GM23338 (cell line): ENCODE data around the gene CIAO3. TPM values are rescaled to one million over a fixed set of nuclear protein-coding genes. Genes with fewer than 3 reads are reported as not detected.

ENCODE experiments used
- ATAC-seq: fragments of 200-7000 bp; cut with Tn5 transposase; 3 replicates; pipeline ENCODE4 v1.9.1; 2020
- DNase-seq: peaks from one replicate; pipeline ENCODE4 v3.0.0-alpha.2; 2015; ENCODE audit warnings: low spot score
- H2AFZ ChIP-seq: fragments of 200-600 bp; sonication (generic); 2 replicates; pipeline ENCODE4 v1.8.0; 2016; ENCODE audit warnings: antibody characterized with exemption, mild to moderate bottlenecking, moderate library complexity
- H3F3A ChIP-seq: fragments of 200-600 bp; sonication (generic); replicated peaks from 2 replicates; pipeline ENCODE4 v1.8.0; 2017; ENCODE audit warnings: antibody characterized with exemption, mixed run types, low read depth
- H3K27ac ChIP-seq: fragments of 200-600 bp; sonication (generic); 2 replicates; pipeline ENCODE4 v1.6.1; 2016; ENCODE audit warnings: low read depth
- H3K27me3 ChIP-seq: fragments of 200-600 bp; sonication (generic); 2 replicates; pipeline ENCODE4 v1.8.0; 2016; ENCODE audit warnings: mild to moderate bottlenecking, mixed run types, moderate library complexity; ENCODE audit not compliant: insufficient read depth
- H3K36me3 ChIP-seq: fragments of 200-600 bp; sonication (generic); 2 replicates; pipeline ENCODE4 v1.8.0; 2016; ENCODE audit warnings: mild to moderate bottlenecking; ENCODE audit not compliant: insufficient read depth
- H3K4me1 ChIP-seq: fragments of 200-600 bp; sonication (generic); 2 replicates; pipeline ENCODE4 v1.8.0; 2016; ENCODE audit warnings: mild to moderate bottlenecking, moderate library complexity; ENCODE audit not compliant: insufficient read depth
- H3K4me2 ChIP-seq: fragments of 200-600 bp; sonication (generic); 2 replicates; pipeline ENCODE4 v1.7.1; 2017; ENCODE audit warnings: mixed run types
- H3K4me3 ChIP-seq: fragments of 200-600 bp; sonication (generic); 2 replicates; pipeline ENCODE4 v1.6.1; 2016; ENCODE audit warnings: mixed run types
- H3K79me2 ChIP-seq: fragments of 200-600 bp; sonication (generic); replicated peaks from 2 replicates; pipeline ENCODE4 v1.8.0; 2017; ENCODE audit warnings: mild to moderate bottlenecking; ENCODE audit not compliant: insufficient read depth
- H3K9me2 ChIP-seq: fragments of 200-600 bp; sonication (generic); 2 replicates; pipeline ENCODE4 v1.8.0; 2017; ENCODE audit not compliant: insufficient read depth
- H4K20me1 ChIP-seq: fragments of 200-600 bp; sonication (generic); replicated peaks from 2 replicates; pipeline ENCODE4 v1.8.0; 2017; ENCODE audit warnings: mild to moderate bottlenecking; ENCODE audit not compliant: insufficient read depth
- H3K27ac Mint-ChIP-seq: 2 replicates; pipeline ENCODE4 v1.8.0; 2020; ENCODE audit warnings: inconsistent platforms, mild to moderate bottlenecking, moderate library complexity, mixed read lengths
- H3K27me3 Mint-ChIP-seq: 3 replicates; pipeline ENCODE4 v1.8.0; 2022; ENCODE audit warnings: low read depth, mild to moderate bottlenecking, moderate library complexity, mixed read lengths, inconsistent platforms; ENCODE audit not compliant: insufficient read depth, poor library complexity
- H3K36me3 Mint-ChIP-seq: 3 replicates; pipeline ENCODE4 v1.8.0; 2021; ENCODE audit warnings: low read depth, mild to moderate bottlenecking, inconsistent platforms, moderate library complexity, mixed read lengths
- H3K4me1 Mint-ChIP-seq: 3 replicates; pipeline ENCODE4 v1.8.0; 2020; ENCODE audit warnings: mild to moderate bottlenecking, inconsistent platforms, mixed read lengths
- H3K4me3 Mint-ChIP-seq: 3 replicates; pipeline ENCODE4 v1.8.0; 2021; ENCODE audit warnings: moderate library complexity, mild to moderate bottlenecking, inconsistent platforms, mixed read lengths
- H3K9me3 Mint-ChIP-seq: 3 replicates; pipeline ENCODE4 v1.8.0; 2020; ENCODE audit warnings: moderate library complexity, mild to moderate bottlenecking, inconsistent platforms, mixed read lengths
- CREB1 ChIP-seq: fragments of 250-450 bp; sonication (Bioruptor Pico); IDR thresholded peaks from 2 replicates; pipeline ENCODE4 v1.5.0; 2020; ENCODE audit warnings: low read depth, mild to moderate bottlenecking, moderate library complexity
- EZH2 ChIP-seq: fragments of 200-600 bp; sonication (generic); IDR thresholded peaks from one replicate; pipeline ENCODE4 v1.8.0; 2017; ENCODE audit warnings: antibody characterized with exemption, mild to moderate bottlenecking, low read depth; ENCODE audit not compliant: unreplicated experiment
- JUNB ChIP-seq: IDR thresholded peaks from one replicate; pipeline ENCODE4 v1.6.1; 2016; ENCODE audit warnings: antibody characterized with exemption; ENCODE audit not compliant: unreplicated experiment
- POLR2AphosphoS5 ChIP-seq: IDR thresholded peaks from 2 replicates; pipeline ENCODE4 v1.6.1; 2016; ENCODE audit warnings: antibody characterized with exemption, low read depth
- REST ChIP-seq: IDR thresholded peaks from one replicate; pipeline ENCODE4 v1.6.1; 2018; ENCODE audit warnings: antibody characterized with exemption; ENCODE audit not compliant: unreplicated experiment
- STAT1 ChIP-seq: IDR thresholded peaks from one replicate; pipeline ENCODE4 v1.6.1; 2016; ENCODE audit warnings: antibody characterized with exemption; ENCODE audit not compliant: unreplicated experiment
- ZNF114 ChIP-seq: fragments of 250-450 bp; sonication (Bioruptor Pico); IDR thresholded peaks from 2 replicates; pipeline ENCODE4 v1.5.0; 2020; ENCODE audit warnings: mild to moderate bottlenecking, moderate library complexity
- ZNF462 ChIP-seq: fragments of 250-450 bp; sonication (Bioruptor Pico); IDR thresholded peaks from 2 replicates; pipeline ENCODE4 v1.5.0; 2020; ENCODE audit warnings: mild to moderate bottlenecking, moderate library complexity
- polyA plus RNA-seq: library from polyadenylated mRNA; unstranded; fragments of >200 nt; fragmentation: Nextera tagmentation; extraction: Ambion mirVana; gene quantifications from 2 replicates; pipeline ENCODE4 v1.2.1, GENCODE V29; 2016
- total RNA-seq: library from RNA; depleted of rRNA; stranded (reverse); fragments of >200 nt; shearing (Covaris generic); gene quantifications from 2 replicates; pipeline ENCODE4 v1.2.3, GENCODE V29; 2014

The CIAO3 gene
- total and polyA plus RNA-seq, 2 experiments from 2014 or later, result 13.0 to 42.3 TPM

GRCh38 chr16:700684-701584, 39.9 kb downstream of the CIAO3 start:
- Histone ChIP-seq H3K79me2 (no peaks in the 10 kb centered on the region), H3K36me3 (no peaks in the 10 kb centered on the region), H3K4me3 (peak overlapping the region; percentile 46), H3K4me1 (no peaks in the 10 kb centered on the region; the same call in 1 of the 2 replicates), H3K9me2 (no peaks in the 10 kb centered on the region), H4K20me1 (no peaks in the 10 kb centered on the region; the same call in 1 of the 2 replicates), H3K27ac (no peak overlapping the region), H3K4me2 (peak overlapping the region; percentile 68; the same call in 1 of the 2 replicates), H3F3A (no peaks in the 10 kb centered on the region), H3K27me3 (peaks cover 84% of the 10 kb centered on the region), H2AFZ (no peak overlapping the region)
- Mint-ChIP-seq H3K4me3 (no peak overlapping the region), H3K9me3 (no peaks in the 10 kb centered on the region; the same call in 2 of the 3 replicates), H3K27ac (no peak overlapping the region), H3K27me3 (peaks cover 71% of the 10 kb centered on the region), H3K36me3 (no peaks in the 10 kb centered on the region), H3K4me1 (no peaks in the 10 kb centered on the region)
- peak; percentile 79 for ATAC-seq
- TF ChIP-seq POLR2AphosphoS5, result 0 out of 2 replicates have a peak, but pooled peaks have one; percentile 21
- TF ChIP-seq EZH2, result peak; percentile 39
- TF ChIP-seq CREB1 (CRISPR knock-in tag), result no peak
- no peak for TF ChIP-seq ZNF114 (CRISPR knock-in tag)
- no peak for TF ChIP-seq STAT1
- peak; percentile 84 for TF ChIP-seq REST
- no peak for TF ChIP-seq JUNB
- peak; percentile 71 for DNase-seq

- H3K9me2 ChIP-seq, result no peaks in the 10 kb centered on the region
- Mint-ChIP-seq H3K9me3 (no peaks in the 10 kb centered on the region; the same call in 2 of the 3 replicates), H3K27ac (no peak overlapping the region), H3K4me3 (no peak overlapping the region), H3K27me3 (peaks cover 72% of the 10 kb centered on the region), H3K4me1 (peaks cover 3% of the 10 kb centered on the region; the same call in 1 of the 3 replicates), H3K36me3 (no peaks in the 10 kb centered on the region)
- DNase-seq, result no peak
- peaks cover 87% of the 10 kb centered on the region for H3K27me3 ChIP-seq
- H3F3A ChIP-seq, result no peaks in the 10 kb centered on the region
- H3K4me2 ChIP-seq, result no peak overlapping the region
- H3K36me3 ChIP-seq, result no peaks in the 10 kb centered on the region
- no peak overlapping the region for H3K27ac ChIP-seq
- H3K4me1 ChIP-seq, result no peaks in the 10 kb centered on the region; the same call in 1 of the 2 replicates
- H2AFZ ChIP-seq, result no peak overlapping the region
- no peak overlapping the region for H3K4me3 ChIP-seq
- ATAC-seq, result no peak
- H3K79me2 ChIP-seq, result no peaks in the 10 kb centered on the region
- H4K20me1 ChIP-seq, result no peaks in the 10 kb centered on the region; the same call in 1 of the 2 replicates
- TF ChIP-seq EZH2, result no peak
- TF ChIP-seq ZNF114 (CRISPR knock-in tag), result no peak
- TF ChIP-seq JUNB, result no peak
- no peak for TF ChIP-seq ZNF462
Measured at GRCh38 chr16:698911-699671, 41.7 kb downstream of the CIAO3 start.
